Fibroblast of lung (primary cell): ENCODE results near the gene RGN. TPM values are rescaled to one million over a fixed set of nuclear protein-coding genes. Genes with fewer than 3 reads are reported as not detected.
"Not testable (repeated sequence)": the region's sequence is repeated elsewhere in the genome, so short reads cannot be mapped to it uniquely, and the experiment has no call there.

Experiments used
- DNase-seq, 2 donors: peaks; one replicate each; pipeline versions ENCODE4 v3.0.0 to v3.0.0-alpha.2; 2010; ENCODE audit warnings: low read depth in 2 of 2
- H2AFZ ChIP-seq: 2 replicates; pipeline ENCODE4 v1.5.1; 2012; ENCODE audit warnings: low read length, control low read depth, inconsistent platforms
- H3K27ac ChIP-seq: 2 replicates; pipeline ENCODE4 v1.5.1; 2011; ENCODE audit warnings: low read length, control low read depth; ENCODE audit not compliant: insufficient read depth
- H3K27me3 ChIP-seq: 2 replicates; pipeline ENCODE4 v1.5.1; 2011; ENCODE audit warnings: mild to moderate bottlenecking, low read length; ENCODE audit not compliant: control insufficient read depth, insufficient read depth
- H3K36me3 ChIP-seq: 2 replicates; pipeline ENCODE4 v1.5.1; 2011; ENCODE audit warnings: low read length; ENCODE audit not compliant: control insufficient read depth, insufficient read depth
- H3K4me1 ChIP-seq: 2 replicates; pipeline ENCODE4 v1.5.1; 2011; ENCODE audit warnings: low read length; ENCODE audit not compliant: control insufficient read depth, insufficient read depth; ENCODE audit errors: extremely low read depth
- H3K4me2 ChIP-seq: 2 replicates; pipeline ENCODE4 v1.5.1; 2011; ENCODE audit warnings: low read length, control low read depth; ENCODE audit not compliant: insufficient read depth; ENCODE audit errors: extremely low read depth
- H3K4me3 ChIP-seq, 4 experiments: fragments of 200-600 bp in 1 of 4; sonication (generic) in 1 of 4; replicated peaks in 1 of 4; 2 replicates each; pipeline ENCODE4 v1.5.1; 2011 to 2016; ENCODE audit warnings: low read length in 4 of 4, low read depth in 3 of 4, mild to moderate bottlenecking in 3 of 4, control low read depth in 2 of 4, inconsistent platforms in 1 of 4, mixed read lengths in 1 of 4; ENCODE audit not compliant: insufficient read depth in 1 of 4; ENCODE audit errors: control extremely low read depth in 1 of 4
- H3K79me2 ChIP-seq: 2 replicates; pipeline ENCODE4 v1.5.1; 2012; ENCODE audit warnings: mild to moderate bottlenecking, low read length, inconsistent platforms; ENCODE audit not compliant: control insufficient read depth, insufficient read depth
- H3K9ac ChIP-seq: 2 replicates; pipeline ENCODE4 v1.5.1; 2011; ENCODE audit warnings: mild to moderate bottlenecking, low read length, control low read depth; ENCODE audit not compliant: insufficient read depth
- H3K9me3 ChIP-seq: 2 replicates; pipeline ENCODE4 v1.5.1; 2012; ENCODE audit warnings: low read depth, low read length; ENCODE audit not compliant: control insufficient read depth, insufficient read depth
- H4K20me1 ChIP-seq: 2 replicates; pipeline ENCODE4 v1.5.1; 2011; ENCODE audit warnings: low read length; ENCODE audit not compliant: control insufficient read depth, insufficient read depth; ENCODE audit errors: extremely low read depth
- CTCF ChIP-seq, 2 donors: IDR thresholded peaks in 1 of 2; conservative IDR thresholded peaks in 1 of 2; 1 replicate in 1 of 2; 2 replicates in 1 of 2; pipeline ENCODE4 v1.5.1; 2011 to 2012; ENCODE audit warnings: low read length in 2 of 2, control low read depth in 1 of 2, inconsistent platforms in 1 of 2, low read depth in 1 of 2, mild to moderate bottlenecking in 1 of 2
- EZH2 ChIP-seq: IDR thresholded peaks from 2 replicates; pipeline ENCODE4 v1.5.1; 2012; ENCODE audit warnings: low read length, control low read depth, mild to moderate bottlenecking; ENCODE audit errors: missing control alignments
- polyA plus RNA-seq, 2 donors: library from polyadenylated mRNA; depleted of rRNA in 1 of 2; stranded (reverse) in 1 of 2; unstranded in 1 of 2; fragments of >200 nt; gene quantifications; 2 replicates each; pipeline ENCODE4 v1.2.1, GENCODE V29; 2011 to 2012; ENCODE audit warnings: missing spikeins in 1 of 2
- total RNA-seq: library from RNA; depleted of rRNA; stranded (reverse); fragments of >200 nt; gene quantifications from 2 replicates; pipeline ENCODE4 v1.2.1, GENCODE V29; 2014

Gene RGN
- total and polyA plus RNA-seq, 2 donors (not counting 1 experiment from before 2014, with no cell fraction given): 7.4 to 23.8 TPM

- Histone ChIP-seq H3K9me3 (no peaks in the 10 kb centered on the region), H3K4me2 (no peak overlapping the region), H3K27ac (no peak overlapping the region), H3K4me1 (no peaks in the 10 kb centered on the region), H3K79me2 (no peaks in the 10 kb centered on the region), H3K9ac (no peak overlapping the region), H3K36me3 (no peaks in the 10 kb centered on the region), H4K20me1 (no peaks in the 10 kb centered on the region), H2AFZ (no peak overlapping the region), H3K27me3 (no peaks in the 10 kb centered on the region), H3K4me3 (no peak overlapping the region)
- TF ChIP-seq CTCF (conservative IDR thresholded peaks at IDR 0.05 in 1 of 2, IDR thresholded peaks at IDR 0.05 in 1 of 2; ENCODE audit: low read depth in 1 of 2, low read length in 2 of 2): no peak
- no peak for TF ChIP-seq EZH2
- no peak for DNase-seq
These were observed 20.3 kb downstream of the RGN start for GRCh38 chrX:47098338-47099094.

GRCh38 chrX:47101206-47101605, 23.0 kb downstream of the RGN start:
- Histone ChIP-seq H3K9me3 (no peaks in the 10 kb centered on the region), H3K79me2 (no peaks in the 10 kb centered on the region), H3K4me2 (no peak overlapping the region), H4K20me1 (no peaks in the 10 kb centered on the region), H3K36me3 (no peaks in the 10 kb centered on the region), H3K4me3 (no peak overlapping the region), H3K9ac (no peak overlapping the region), H2AFZ (no peak overlapping the region), H3K27ac (no peak overlapping the region), H3K4me1 (no peaks in the 10 kb centered on the region), H3K27me3 (no peaks in the 10 kb centered on the region)
- TF ChIP-seq EZH2 (no peak), CTCF (conservative IDR thresholded peaks at IDR 0.05 in 1 of 2, IDR thresholded peaks at IDR 0.05 in 1 of 2; ENCODE audit: low read depth in 1 of 2, low read length in 2 of 2) (no peak)
- DNase-seq: no peak

GRCh38 chrX:47110936-47111615, 32.8 kb downstream of the RGN start:
- H3K4me3 ChIP-seq, DNase-seq, H3K9me3 ChIP-seq, H3K9ac ChIP-seq, H4K20me1 ChIP-seq, H2AFZ ChIP-seq, H3K79me2 ChIP-seq, H3K27me3 ChIP-seq, H3K36me3 ChIP-seq, H3K27ac ChIP-seq, H3K4me2 ChIP-seq, H3K4me1 ChIP-seq: not testable (repeated sequence)
